RWPE2 (cell line): ENCODE results near the gene SYT17.
A peak's percentile ranks its signal among the peaks of the same experiment; 100 is the strongest.

ENCODE experiments used
- ATAC-seq: fragments of 200-7000 bp; cut with Tn5 transposase; 3 replicates; pipeline ENCODE4 v1.9.1; 2021; ENCODE audit warnings: low read depth
- DNase-seq: peaks from one replicate; pipeline ENCODE4 v3.0.0-alpha.2; 2020; ENCODE audit warnings: low spot score
- H3K27ac ChIP-seq: fragments of 450-650 bp; 2 replicates; pipeline ENCODE4 v1.5.1; 2017; ENCODE audit warnings: mild to moderate bottlenecking; ENCODE audit not compliant: poor library complexity, severe bottlenecking
- H3K27me3 ChIP-seq: fragments of 250-450 bp; sonication (Bioruptor Pico); 2 replicates; pipeline ENCODE4 v1.5.1; 2021; ENCODE audit warnings: mild to moderate bottlenecking, moderate library complexity; ENCODE audit not compliant: insufficient read depth, poor library complexity, severe bottlenecking
- H3K36me3 ChIP-seq: fragments of 250-450 bp; sonication (Bioruptor Pico); 2 replicates; pipeline ENCODE4 v1.5.1; 2020; ENCODE audit warnings: low read depth, mild to moderate bottlenecking, moderate library complexity
- H3K4me1 ChIP-seq: fragments of 250-450 bp; sonication (Bioruptor Pico); 2 replicates; pipeline ENCODE4 v1.5.1; 2021; ENCODE audit warnings: mild to moderate bottlenecking, moderate library complexity; ENCODE audit not compliant: insufficient read depth, poor library complexity, severe bottlenecking
- H3K4me3 ChIP-seq: fragments of 250-450 bp; sonication (Bioruptor Pico); 2 replicates; pipeline ENCODE4 v1.5.1; 2021; ENCODE audit warnings: mild to moderate bottlenecking, moderate library complexity; ENCODE audit not compliant: severe bottlenecking
- H3K9me3 ChIP-seq: fragments of 250-450 bp; sonication (Bioruptor Pico); 2 replicates; pipeline ENCODE4 v1.5.1; 2021; ENCODE audit warnings: mild to moderate bottlenecking, moderate library complexity; ENCODE audit not compliant: severe bottlenecking
- TF ChIP-seq, protein P1 (sequence below): fragments of 450-650 bp; IDR thresholded peaks from one replicate; pipeline ENCODE4 v1.5.1; 2017; ENCODE audit warnings: mild to moderate bottlenecking, moderate library complexity; ENCODE audit not compliant: poor library complexity, severe bottlenecking

SYT17 gene

DNA sequence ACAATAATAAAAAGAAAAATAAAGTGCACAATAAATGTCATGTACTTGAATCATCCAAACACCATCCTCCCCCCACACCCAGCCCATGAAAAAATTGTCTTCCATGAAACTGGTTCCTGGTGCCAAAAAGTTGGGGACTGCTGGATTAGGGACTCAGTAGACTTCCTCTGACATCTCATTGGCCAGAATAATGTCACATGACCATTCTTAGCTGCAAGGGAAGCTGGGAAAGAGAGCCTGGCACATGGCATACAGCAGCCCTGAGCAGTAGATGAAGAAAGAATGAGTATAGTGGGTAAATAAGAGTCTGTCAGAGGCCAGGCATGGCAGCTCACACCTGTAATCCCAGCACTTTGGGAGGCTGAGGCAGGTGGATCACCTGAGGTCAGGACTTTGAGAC, 41.7 kb upstream of the SYT17 start:
- no peak for ATAC-seq
- H3K4me3 ChIP-seq = no peak overlapping the region
- H3K4me1 ChIP-seq = peaks cover 21% of the 10 kb centered on the region
- DNase-seq = no peak
- H3K36me3 ChIP-seq = no peaks in the 10 kb centered on the region
- H3K27ac ChIP-seq = no peak overlapping the region
- TF ChIP-seq, protein P1, sequence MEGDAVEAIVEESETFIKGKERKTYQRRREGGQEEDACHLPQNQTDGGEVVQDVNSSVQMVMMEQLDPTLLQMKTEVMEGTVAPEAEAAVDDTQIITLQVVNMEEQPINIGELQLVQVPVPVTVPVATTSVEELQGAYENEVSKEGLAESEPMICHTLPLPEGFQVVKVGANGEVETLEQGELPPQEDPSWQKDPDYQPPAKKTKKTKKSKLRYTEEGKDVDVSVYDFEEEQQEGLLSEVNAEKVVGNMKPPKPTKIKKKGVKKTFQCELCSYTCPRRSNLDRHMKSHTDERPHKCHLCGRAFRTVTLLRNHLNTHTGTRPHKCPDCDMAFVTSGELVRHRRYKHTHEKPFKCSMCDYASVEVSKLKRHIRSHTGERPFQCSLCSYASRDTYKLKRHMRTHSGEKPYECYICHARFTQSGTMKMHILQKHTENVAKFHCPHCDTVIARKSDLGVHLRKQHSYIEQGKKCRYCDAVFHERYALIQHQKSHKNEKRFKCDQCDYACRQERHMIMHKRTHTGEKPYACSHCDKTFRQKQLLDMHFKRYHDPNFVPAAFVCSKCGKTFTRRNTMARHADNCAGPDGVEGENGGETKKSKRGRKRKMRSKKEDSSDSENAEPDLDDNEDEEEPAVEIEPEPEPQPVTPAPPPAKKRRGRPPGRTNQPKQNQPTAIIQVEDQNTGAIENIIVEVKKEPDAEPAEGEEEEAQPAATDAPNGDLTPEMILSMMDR = no peak
- no peaks in the 10 kb centered on the region for H3K27me3 ChIP-seq
- no peaks in the 10 kb centered on the region for H3K9me3 ChIP-seq

DNA sequence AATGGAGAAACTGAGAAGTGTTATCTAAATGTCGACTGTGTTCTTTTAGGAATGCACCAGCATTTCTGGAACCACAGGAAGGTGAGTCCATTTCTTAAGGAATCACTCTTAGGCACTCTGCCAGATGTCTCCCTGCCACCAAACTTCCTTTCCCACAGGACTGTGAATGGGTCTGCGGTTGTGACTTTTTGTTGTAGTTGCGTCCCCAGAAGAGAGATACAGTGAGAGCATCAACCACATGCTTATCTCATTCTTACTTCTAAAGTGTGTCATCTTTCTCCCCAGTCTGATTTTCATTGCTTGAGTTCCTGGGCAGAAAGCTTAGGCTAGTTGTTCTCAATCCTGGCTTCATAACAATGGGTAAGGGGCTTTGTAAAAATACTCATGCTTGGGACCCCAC, 40.8 kb upstream of the SYT17 start:
- no peaks in the 10 kb centered on the region for H3K36me3 ChIP-seq
- TF ChIP-seq, protein P1 = no peak
- H3K4me1 ChIP-seq = peaks cover 16% of the 10 kb centered on the region
- H3K27ac ChIP-seq = no peak overlapping the region
- no peak overlapping the region for H3K4me3 ChIP-seq
- no peak for ATAC-seq
- H3K9me3 ChIP-seq = no peaks in the 10 kb centered on the region
- H3K27me3 ChIP-seq = no peaks in the 10 kb centered on the region
- no peak for DNase-seq

DNA sequence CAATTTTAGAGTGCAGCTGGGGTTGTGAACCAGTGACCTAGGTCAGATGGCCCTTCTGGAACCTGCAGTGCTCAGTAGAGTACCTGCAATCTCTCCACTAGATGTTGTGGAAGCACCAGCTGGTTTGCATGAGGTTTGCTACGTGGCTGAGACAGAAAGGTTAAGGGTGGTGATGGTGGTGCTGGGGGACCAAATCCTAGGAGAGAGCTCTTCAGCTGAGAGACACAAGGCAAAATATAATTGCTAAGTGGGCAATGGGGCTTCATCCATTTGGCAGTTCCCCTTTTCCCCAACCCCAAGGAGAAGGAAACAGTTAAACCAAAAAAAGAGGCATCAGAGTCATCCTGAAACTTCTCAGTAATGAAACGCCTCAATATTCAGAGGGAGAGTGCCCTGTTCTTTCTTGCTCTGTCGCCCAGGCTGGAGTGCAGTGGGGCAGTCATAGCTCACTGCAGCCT, 40.3 kb upstream of the SYT17 start:
- Histone ChIP-seq H3K27ac (no peak overlapping the region), H3K36me3 (no peaks in the 10 kb centered on the region), H3K27me3 (no peaks in the 10 kb centered on the region), H3K9me3 (no peaks in the 10 kb centered on the region), H3K4me3 (no peak overlapping the region), H3K4me1 (peaks cover 12% of the 10 kb centered on the region)
- ATAC-seq (no peak), DNase-seq (no peak)
- TF ChIP-seq, protein P1 = no peak

GRCh38 chr16:19128454-19129200, 39.4 kb upstream of the SYT17 start:
- no peaks in the 10 kb centered on the region for H3K27me3 ChIP-seq
- ATAC-seq (no peak), DNase-seq (no peak)
- no peaks in the 10 kb centered on the region for H3K9me3 ChIP-seq
- H3K36me3 ChIP-seq = no peaks in the 10 kb centered on the region
- no peak overlapping the region for H3K27ac ChIP-seq
- peaks cover 12% of the 10 kb centered on the region for H3K4me1 ChIP-seq
- TF ChIP-seq, protein P1 = no peak
- H3K4me3 ChIP-seq = no peak overlapping the region

DNA sequence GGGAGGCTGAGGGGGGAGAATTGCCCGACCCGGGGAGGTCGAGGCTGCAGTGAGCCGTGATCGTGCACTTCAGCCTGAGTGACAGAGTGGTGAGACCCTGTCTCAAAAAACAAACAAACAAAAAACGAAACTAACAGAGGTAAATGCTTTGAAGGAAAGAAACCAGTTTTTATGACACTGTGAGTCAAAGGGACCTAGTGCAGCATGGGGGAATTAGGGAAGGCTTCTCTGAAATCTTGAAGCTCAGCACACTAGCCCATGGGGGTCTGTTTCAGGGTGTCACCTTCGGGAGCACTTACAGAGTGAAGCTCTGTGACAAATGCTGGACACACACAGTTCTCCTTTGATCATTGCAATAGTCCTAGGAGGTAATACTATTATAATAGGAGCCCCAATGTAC, 37.7 kb upstream of the SYT17 start:
- H3K4me1 ChIP-seq = peaks cover 14% of the 10 kb centered on the region
- H3K27ac ChIP-seq = peak overlapping the region; percentile 53
- TF ChIP-seq, protein P1 = no peak
- ATAC-seq (no peak), DNase-seq (no peak)
- no peaks in the 10 kb centered on the region for H3K27me3 ChIP-seq
- H3K9me3 ChIP-seq = no peaks in the 10 kb centered on the region
- H3K4me3 ChIP-seq = no peak overlapping the region
- H3K36me3 ChIP-seq = no peaks in the 10 kb centered on the region
